ENCODE measurements around the gene PCDH17. TPM values are rescaled to one million over a fixed set of nuclear protein-coding genes. Genes with fewer than 3 reads are reported as not detected.

PCDH17 gene
- total RNA-seq, 4 donors from 2014 or later: 0.57 to 1.3 (median 0.83) TPM

- Histone ChIP-seq H3K4me3 (no peak overlapping the region), H3K9me3 (no peaks in the 10 kb centered on the region), H3K27ac (no peak overlapping the region), H3K4me1 (no peaks in the 10 kb centered on the region), H3K36me3 (no peaks in the 10 kb centered on the region), H3K27me3 (no peaks in the 10 kb centered on the region)
- no peak for DNase-seq (ENCODE audit: low spot score in 2 of 2)
- 75% methylated on average over 1 of the region's 1 CpG for WGBS
- TF ChIP-seq CTCF (IDR thresholded peaks at IDR 0.05): no peak
- TF ChIP-seq POLR2A (IDR thresholded peaks at IDR 0.05): no peak
- no peak for TF ChIP-seq EP300 (IDR thresholded peaks at IDR 0.05)
- no peak for TF ChIP-seq POLR2AphosphoS5 (IDR thresholded peaks at IDR 0.05)
Observed at GRCh38 chr13:57763689-57764088, 132.1 kb downstream of the PCDH17 start.
